ENCODE measurements around the gene PTCH1.

PTCH1 gene

DNA sequence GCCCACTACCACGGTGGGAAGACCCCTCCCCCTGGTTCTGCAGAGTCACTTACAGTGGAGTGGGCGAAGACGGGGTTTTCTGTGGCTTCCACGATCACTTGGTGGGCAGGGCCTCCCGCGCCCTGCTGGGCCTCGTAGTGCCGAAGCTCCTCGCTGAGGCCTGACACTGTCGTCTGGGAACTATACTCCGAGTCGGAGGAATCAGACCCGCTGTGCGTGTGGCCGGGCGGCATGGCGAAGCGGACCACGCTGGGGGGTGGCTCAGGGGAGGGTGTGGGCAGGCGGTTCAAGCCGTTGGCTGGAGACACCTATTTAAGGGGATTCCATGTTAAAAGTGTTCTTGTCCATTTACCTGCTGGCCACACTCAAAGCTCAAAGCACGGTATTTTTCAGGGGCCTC is 67.8 kb downstream of the PTCH1 start:
- no peaks in the 10 kb centered on the region for H3K9me3 ChIP-seq (ENCODE audit: control insufficient read depth, insufficient read depth, low read depth, low read length)
- no peak overlapping the region for H3K4me3 ChIP-seq (ENCODE audit: low read depth, low read length)
- TF ChIP-seq, protein P1, sequence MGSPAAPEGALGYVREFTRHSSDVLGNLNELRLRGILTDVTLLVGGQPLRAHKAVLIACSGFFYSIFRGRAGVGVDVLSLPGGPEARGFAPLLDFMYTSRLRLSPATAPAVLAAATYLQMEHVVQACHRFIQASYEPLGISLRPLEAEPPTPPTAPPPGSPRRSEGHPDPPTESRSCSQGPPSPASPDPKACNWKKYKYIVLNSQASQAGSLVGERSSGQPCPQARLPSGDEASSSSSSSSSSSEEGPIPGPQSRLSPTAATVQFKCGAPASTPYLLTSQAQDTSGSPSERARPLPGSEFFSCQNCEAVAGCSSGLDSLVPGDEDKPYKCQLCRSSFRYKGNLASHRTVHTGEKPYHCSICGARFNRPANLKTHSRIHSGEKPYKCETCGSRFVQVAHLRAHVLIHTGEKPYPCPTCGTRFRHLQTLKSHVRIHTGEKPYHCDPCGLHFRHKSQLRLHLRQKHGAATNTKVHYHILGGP (tag by site-specific recombination; IDR thresholded peaks at IDR 0.05): no peak
- TF ChIP-seq KLF16 (tag by site-specific recombination; IDR thresholded peaks at IDR 0.05) (no peak), ZNF114 (tag by site-specific recombination; IDR thresholded peaks at IDR 0.05) (no peak), GLI4 (tag by site-specific recombination; IDR thresholded peaks at IDR 0.05) (no peak), ZNF776 (tag by site-specific recombination; IDR thresholded peaks at IDR 0.05; ENCODE audit: borderline replicate concordance) (no peak), ZNF548 (tag by site-specific recombination; IDR thresholded peaks at IDR 0.05) (no peak)
- POLR2A ChIA-PET: no interaction called here
- H3K4me1 ChIP-seq (ENCODE audit: control insufficient read depth, insufficient read depth, low read length): no peaks in the 10 kb centered on the region
- CTCF ChIA-PET: no interaction called here
- H3K27ac ChIP-seq (ENCODE audit: extremely low read depth, low read depth, low read length): no peak overlapping the region
- H3K36me3 ChIP-seq (ENCODE audit: control insufficient read depth in 2 of 2, insufficient read depth in 1 of 2, low read length in 2 of 2): peaks cover 10 to 95% of the 10 kb centered on the region in 2 experiments; a peak in 2 of 3 replicates

DNA sequence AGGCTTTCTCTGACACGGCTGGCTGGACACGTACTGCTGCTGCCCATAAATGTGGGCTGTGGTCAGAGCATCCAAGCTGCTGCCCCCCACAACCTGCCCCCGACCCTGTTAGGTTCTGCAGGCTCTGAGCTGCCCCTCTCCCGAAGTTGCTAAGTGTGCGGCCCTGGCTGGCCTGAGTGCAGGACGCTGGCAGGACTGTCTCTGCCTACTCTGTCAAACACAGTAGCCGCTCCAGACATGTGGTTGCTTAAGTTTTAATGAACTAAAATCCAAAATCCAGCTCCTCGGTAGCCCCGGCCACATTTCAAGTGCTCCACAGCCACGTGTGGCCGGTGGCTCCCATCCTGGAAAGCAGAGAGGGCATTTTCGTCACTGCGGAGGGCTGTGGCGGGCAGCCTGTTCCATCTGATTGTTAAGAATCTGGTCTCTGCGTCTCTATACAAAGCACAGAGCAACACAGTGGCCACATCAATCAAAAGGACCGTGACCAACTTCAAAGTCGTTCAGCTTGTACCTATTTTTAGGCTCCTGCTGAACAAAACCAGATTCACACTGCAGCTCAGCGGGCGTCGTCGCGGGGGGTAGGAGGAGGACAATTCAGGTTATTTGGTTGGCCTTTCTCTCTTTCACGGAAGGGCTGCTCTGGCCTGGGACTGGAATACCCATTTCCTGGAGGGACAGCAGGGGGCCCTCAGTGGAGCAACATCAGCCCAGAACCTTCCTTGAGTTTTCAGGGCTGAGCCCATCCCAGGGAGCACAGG is 68.9 kb downstream of the PTCH1 start:
- Histone ChIP-seq H3K9me3 (ENCODE audit: control insufficient read depth, insufficient read depth, low read depth, low read length) (no peaks in the 10 kb centered on the region), H3K36me3 (ENCODE audit: control insufficient read depth in 2 of 2, insufficient read depth in 1 of 2, low read length in 2 of 2) (peaks cover 12 to 84% of the 10 kb centered on the region in 2 experiments; a peak in 2 of 3 replicates), H3K27ac (ENCODE audit: extremely low read depth, low read depth, low read length) (no peak overlapping the region), H3K4me1 (ENCODE audit: control insufficient read depth, insufficient read depth, low read length) (no peaks in the 10 kb centered on the region), H3K4me3 (ENCODE audit: low read depth, low read length) (no peak overlapping the region)
- TF ChIP-seq, protein P2, sequence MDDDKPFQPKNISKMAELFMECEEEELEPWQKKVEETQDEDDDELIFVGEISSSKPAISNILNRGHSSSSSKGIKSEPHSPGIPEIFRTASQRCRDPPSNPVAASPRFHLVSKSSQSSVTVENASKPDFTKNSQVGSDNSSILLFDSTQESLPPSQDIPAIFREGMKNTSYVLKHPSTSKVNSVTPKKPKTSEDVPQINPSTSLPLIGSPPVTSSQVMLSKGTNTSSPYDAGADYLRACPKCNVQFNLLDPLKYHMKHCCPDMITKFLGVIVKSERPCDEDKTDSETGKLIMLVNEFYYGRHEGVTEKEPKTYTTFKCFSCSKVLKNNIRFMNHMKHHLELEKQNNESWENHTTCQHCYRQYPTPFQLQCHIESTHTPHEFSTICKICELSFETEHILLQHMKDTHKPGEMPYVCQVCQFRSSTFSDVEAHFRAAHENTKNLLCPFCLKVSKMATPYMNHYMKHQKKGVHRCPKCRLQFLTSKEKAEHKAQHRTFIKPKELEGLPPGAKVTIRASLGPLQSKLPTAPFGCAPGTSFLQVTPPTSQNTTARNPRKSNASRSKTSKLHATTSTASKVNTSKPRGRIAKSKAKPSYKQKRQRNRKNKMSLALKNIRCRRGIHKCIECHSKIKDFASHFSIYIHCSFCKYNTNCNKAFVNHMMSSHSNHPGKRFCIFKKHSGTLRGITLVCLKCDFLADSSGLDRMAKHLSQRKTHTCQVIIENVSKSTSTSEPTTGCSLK (tag by site-specific recombination; IDR thresholded peaks at IDR 0.05): no peak
- no peak for TF ChIP-seq ZNF394 (tag by site-specific recombination; IDR thresholded peaks at IDR 0.05; ENCODE audit: borderline replicate concordance)
- TF ChIP-seq, protein P3, sequence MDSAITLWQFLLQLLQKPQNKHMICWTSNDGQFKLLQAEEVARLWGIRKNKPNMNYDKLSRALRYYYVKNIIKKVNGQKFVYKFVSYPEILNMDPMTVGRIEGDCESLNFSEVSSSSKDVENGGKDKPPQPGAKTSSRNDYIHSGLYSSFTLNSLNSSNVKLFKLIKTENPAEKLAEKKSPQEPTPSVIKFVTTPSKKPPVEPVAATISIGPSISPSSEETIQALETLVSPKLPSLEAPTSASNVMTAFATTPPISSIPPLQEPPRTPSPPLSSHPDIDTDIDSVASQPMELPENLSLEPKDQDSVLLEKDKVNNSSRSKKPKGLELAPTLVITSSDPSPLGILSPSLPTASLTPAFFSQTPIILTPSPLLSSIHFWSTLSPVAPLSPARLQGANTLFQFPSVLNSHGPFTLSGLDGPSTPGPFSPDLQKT (IDR thresholded peaks at IDR 0.05; ENCODE audit: borderline replicate concordance, low read depth, low read length): no peak
- no peak for TF ChIP-seq ZNF768 (tag by site-specific recombination; IDR thresholded peaks at IDR 0.05)
- no peak for TF ChIP-seq ZNF350 (tag by site-specific recombination; IDR thresholded peaks at IDR 0.05)
- TF ChIP-seq ZNF169 (tag by site-specific recombination; IDR thresholded peaks at IDR 0.05): no peak
- TF ChIP-seq ZNF548 (tag by site-specific recombination; IDR thresholded peaks at IDR 0.05): no peak
- TF ChIP-seq ZNF2 (tag by site-specific recombination; IDR thresholded peaks at IDR 0.05): no peak
- no peak for TF ChIP-seq BCL11B (tag by site-specific recombination; IDR thresholded peaks at IDR 0.05; ENCODE audit: low read depth)
- ChIA-PET POLR2A (no interaction called here), CTCF (no interaction called here)

DNA sequence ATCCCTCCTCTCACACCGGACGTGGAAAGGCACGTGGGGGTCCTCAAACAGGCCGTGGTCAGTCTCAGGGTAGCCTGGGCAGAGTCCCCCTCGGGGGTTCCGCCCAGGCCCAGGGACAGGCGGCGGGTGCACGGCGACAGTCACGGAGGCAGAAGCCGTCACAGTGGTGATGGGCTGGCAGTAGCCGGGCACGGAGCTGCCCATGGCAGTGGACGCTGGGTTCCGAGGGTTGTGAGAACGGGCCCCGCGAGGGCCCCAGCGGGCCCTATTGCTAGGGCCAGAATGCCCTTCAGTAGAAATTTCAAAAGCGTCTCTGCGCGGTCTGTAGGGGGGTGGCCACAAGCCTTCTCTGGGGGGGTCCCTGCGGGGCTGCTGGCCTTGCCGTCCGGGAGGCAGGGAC is 69.8 kb downstream of the PTCH1 start:
- CTCF ChIA-PET: no interaction called here
- TF ChIP-seq ZNF664 (tag by site-specific recombination; IDR thresholded peaks at IDR 0.05): no peak
- no peak for TF ChIP-seq ZNF549 (tag by site-specific recombination; IDR thresholded peaks at IDR 0.05)
- TF ChIP-seq, protein P4, sequence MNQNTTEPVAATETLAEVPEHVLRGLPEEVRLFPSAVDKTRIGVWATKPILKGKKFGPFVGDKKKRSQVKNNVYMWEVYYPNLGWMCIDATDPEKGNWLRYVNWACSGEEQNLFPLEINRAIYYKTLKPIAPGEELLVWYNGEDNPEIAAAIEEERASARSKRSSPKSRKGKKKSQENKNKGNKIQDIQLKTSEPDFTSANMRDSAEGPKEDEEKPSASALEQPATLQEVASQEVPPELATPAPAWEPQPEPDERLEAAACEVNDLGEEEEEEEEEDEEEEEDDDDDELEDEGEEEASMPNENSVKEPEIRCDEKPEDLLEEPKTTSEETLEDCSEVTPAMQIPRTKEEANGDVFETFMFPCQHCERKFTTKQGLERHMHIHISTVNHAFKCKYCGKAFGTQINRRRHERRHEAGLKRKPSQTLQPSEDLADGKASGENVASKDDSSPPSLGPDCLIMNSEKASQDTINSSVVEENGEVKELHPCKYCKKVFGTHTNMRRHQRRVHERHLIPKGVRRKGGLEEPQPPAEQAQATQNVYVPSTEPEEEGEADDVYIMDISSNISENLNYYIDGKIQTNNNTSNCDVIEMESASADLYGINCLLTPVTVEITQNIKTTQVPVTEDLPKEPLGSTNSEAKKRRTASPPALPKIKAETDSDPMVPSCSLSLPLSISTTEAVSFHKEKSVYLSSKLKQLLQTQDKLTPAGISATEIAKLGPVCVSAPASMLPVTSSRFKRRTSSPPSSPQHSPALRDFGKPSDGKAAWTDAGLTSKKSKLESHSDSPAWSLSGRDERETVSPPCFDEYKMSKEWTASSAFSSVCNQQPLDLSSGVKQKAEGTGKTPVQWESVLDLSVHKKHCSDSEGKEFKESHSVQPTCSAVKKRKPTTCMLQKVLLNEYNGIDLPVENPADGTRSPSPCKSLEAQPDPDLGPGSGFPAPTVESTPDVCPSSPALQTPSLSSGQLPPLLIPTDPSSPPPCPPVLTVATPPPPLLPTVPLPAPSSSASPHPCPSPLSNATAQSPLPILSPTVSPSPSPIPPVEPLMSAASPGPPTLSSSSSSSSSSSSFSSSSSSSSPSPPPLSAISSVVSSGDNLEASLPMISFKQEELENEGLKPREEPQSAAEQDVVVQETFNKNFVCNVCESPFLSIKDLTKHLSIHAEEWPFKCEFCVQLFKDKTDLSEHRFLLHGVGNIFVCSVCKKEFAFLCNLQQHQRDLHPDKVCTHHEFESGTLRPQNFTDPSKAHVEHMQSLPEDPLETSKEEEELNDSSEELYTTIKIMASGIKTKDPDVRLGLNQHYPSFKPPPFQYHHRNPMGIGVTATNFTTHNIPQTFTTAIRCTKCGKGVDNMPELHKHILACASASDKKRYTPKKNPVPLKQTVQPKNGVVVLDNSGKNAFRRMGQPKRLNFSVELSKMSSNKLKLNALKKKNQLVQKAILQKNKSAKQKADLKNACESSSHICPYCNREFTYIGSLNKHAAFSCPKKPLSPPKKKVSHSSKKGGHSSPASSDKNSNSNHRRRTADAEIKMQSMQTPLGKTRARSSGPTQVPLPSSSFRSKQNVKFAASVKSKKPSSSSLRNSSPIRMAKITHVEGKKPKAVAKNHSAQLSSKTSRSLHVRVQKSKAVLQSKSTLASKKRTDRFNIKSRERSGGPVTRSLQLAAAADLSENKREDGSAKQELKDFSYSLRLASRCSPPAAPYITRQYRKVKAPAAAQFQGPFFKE (tag by site-specific recombination; IDR thresholded peaks at IDR 0.05; ENCODE audit: borderline replicate concordance): no peak
- TF ChIP-seq, protein P5, sequence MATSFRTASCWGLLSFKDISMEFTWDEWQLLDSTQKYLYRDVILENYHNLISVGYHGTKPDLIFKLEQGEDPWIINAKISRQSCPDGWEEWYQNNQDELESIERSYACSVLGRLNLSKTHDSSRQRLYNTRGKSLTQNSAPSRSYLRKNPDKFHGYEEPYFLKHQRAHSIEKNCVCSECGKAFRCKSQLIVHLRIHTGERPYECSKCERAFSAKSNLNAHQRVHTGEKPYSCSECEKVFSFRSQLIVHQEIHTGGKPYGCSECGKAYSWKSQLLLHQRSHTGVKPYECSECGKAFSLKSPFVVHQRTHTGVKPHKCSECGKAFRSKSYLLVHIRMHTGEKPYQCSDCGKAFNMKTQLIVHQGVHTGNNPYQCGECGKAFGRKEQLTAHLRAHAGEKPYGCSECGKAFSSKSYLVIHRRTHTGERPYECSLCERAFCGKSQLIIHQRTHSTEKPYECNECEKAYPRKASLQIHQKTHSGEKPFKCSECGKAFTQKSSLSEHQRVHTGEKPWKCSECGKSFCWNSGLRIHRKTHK (tag by site-specific recombination; IDR thresholded peaks at IDR 0.05): no peak

More for the DNA sequence above, 69.8 kb downstream of the PTCH1 start:
- no peaks in the 10 kb centered on the region for H3K4me1 ChIP-seq (ENCODE audit: control insufficient read depth, insufficient read depth, low read length)
- no peaks in the 10 kb centered on the region for H3K9me3 ChIP-seq (ENCODE audit: control insufficient read depth, insufficient read depth, low read depth, low read length)
- peaks cover 12 to 81% of the 10 kb centered on the region in 2 experiments; a peak in 2 of 3 replicates for H3K36me3 ChIP-seq (ENCODE audit: control insufficient read depth in 2 of 2, insufficient read depth in 1 of 2, low read length in 2 of 2)
- no peak overlapping the region for H3K27ac ChIP-seq (ENCODE audit: extremely low read depth, low read depth, low read length)
- POLR2A ChIA-PET: no interaction called here
- H3K4me3 ChIP-seq (ENCODE audit: low read depth, low read length): no peak overlapping the region

All from HEK293 (cell line).